Posterior vena cava (tissue), 2 donors: ENCODE measurements around the gene KIAA0825. TPM values are rescaled to one million over a fixed set of nuclear protein-coding genes. Genes with fewer than 3 reads are reported as not detected.
"Not testable (repeated sequence)": the region's sequence is repeated elsewhere in the genome, so short reads cannot be mapped to it uniquely, and the experiment has no call there.

Experiments used
- DNase-seq: peaks from one replicate; pipeline ENCODE4 v3.0.0-alpha.2; 2020; ENCODE audit warnings: low spot score
- intact Hi-C, 2 donors: fragments of 100-400 bp; cut with DNase I; formaldehyde crosslinking; loops; one replicate each; pipeline versions ENCODE4 v1.14.1 to v1.14.2; 2022 to 2023
- total RNA-seq, 2 donors: library from RNA; stranded (reverse); fragmentation: NEBNext Ultra II Directional; extraction: Animal tissue kit (Norgen Biotek cat#: 25700); gene quantifications; one replicate each; pipeline ENCODE4 v1.2.1, GENCODE V29; 2021
- donor health status: DM: yes; HTN: yes; CAD: no.
- donor health status: DM: yes; HTN: yes; CAD: no.

Gene KIAA0825
- total RNA-seq, 2 donors from 2014 or later: 4.7 to 4.8 TPM

GRCh38 chr5:94223235-94223634, 395.2 kb downstream of the KIAA0825 start:
- intact Hi-C loops: no loop called here
- no peak for DNase-seq

GRCh38 chr5:94218374-94218773, 400.0 kb downstream of the KIAA0825 start:
- intact Hi-C loops: no loop called here

GRCh38 chr5:94217745-94218144, 400.7 kb downstream of the KIAA0825 start:
- no peak for DNase-seq
- intact Hi-C loops: no loop called here

More at GRCh38 chr5:94218374-94218773, 400.0 kb downstream of the KIAA0825 start:
- no peak for DNase-seq

GRCh38 chr5:94217216-94217615, 401.2 kb downstream of the KIAA0825 start:
- intact Hi-C loops: no loop called here
- DNase-seq: no peak

- intact Hi-C loops: no loop called here
- no peak for DNase-seq
Observed at GRCh38 chr5:94212476-94212875, 405.9 kb downstream of the KIAA0825 start.

GRCh38 chr5:94209774-94210355, 408.5 kb downstream of the KIAA0825 start:
- intact Hi-C loops: no loop called here
- DNase-seq: no peak

GRCh38 chr5:94209272-94209671, 409.1 kb downstream of the KIAA0825 start:
- no peak for DNase-seq
- intact Hi-C loops: no loop called here

GRCh38 chr5:94199566-94199965, 418.8 kb downstream of the KIAA0825 start:
- intact Hi-C loops: no loop called here
- DNase-seq: no peak

- intact Hi-C loops: no loop called here
- no peak for DNase-seq
Observed at GRCh38 chr5:94197970-94198369, 420.4 kb downstream of the KIAA0825 start.

GRCh38 chr5:94196953-94197352, 421.5 kb downstream of the KIAA0825 start:
- DNase-seq: no peak
- intact Hi-C loops: no loop called here

GRCh38 chr5:94192658-94193391, 425.6 kb downstream of the KIAA0825 start:
- intact Hi-C loops: no loop called here
- DNase-seq: no peak

- no peak for DNase-seq
- intact Hi-C loops: no loop called here
Observed at GRCh38 chr5:94191604-94192003, 426.8 kb downstream of the KIAA0825 start.

GRCh38 chr5:94188725-94189124, 429.7 kb downstream of the KIAA0825 start:
- intact Hi-C loops: no loop called here
- no peak for DNase-seq

- intact Hi-C loops: no loop called here
- no peak for DNase-seq
Observed at GRCh38 chr5:94184870-94185269, 433.5 kb downstream of the KIAA0825 start.

GRCh38 chr5:94181895-94182294, 436.5 kb downstream of the KIAA0825 start:
- DNase-seq: no peak
- intact Hi-C loops: no loop called here

- no peak for DNase-seq
- intact Hi-C loops: no loop called here
Observed at GRCh38 chr5:94180761-94181160, 437.6 kb downstream of the KIAA0825 start.

GRCh38 chr5:94175912-94176311, 442.5 kb downstream of the KIAA0825 start:
- no peak for DNase-seq
- intact Hi-C loops: no loop called here

GRCh38 chr5:94174748-94175411, 443.5 kb downstream of the KIAA0825 start:
- no peak for DNase-seq
- intact Hi-C loops: no loop called here

GRCh38 chr5:94173100-94173499, 445.3 kb downstream of the KIAA0825 start:
- DNase-seq: no peak
- intact Hi-C loops: no loop called here

- DNase-seq, intact Hi-C loops: not testable (repeated sequence)
Observed at GRCh38 chr5:94171070-94171469, 447.3 kb downstream of the KIAA0825 start.

GRCh38 chr5:94170158-94170557, 448.2 kb downstream of the KIAA0825 start:
- intact Hi-C loops, DNase-seq: not testable (repeated sequence)
